GM19193 (cell line): Measurements from ENCODE around the gene ABL2.

Experiments
- POLR2A ChIP-seq: IDR thresholded peaks from 4 replicates; pipeline ENCODE4 v1.6.1; 2011; ENCODE audit not compliant: insufficient read depth, insufficient read length; ENCODE audit errors: extremely low read depth

The ABL2 gene

GRCh38 chr1:179217943-179218507 lies 11.5 kb downstream of the ABL2 start:
- TF ChIP-seq POLR2A: no peak

DNA sequence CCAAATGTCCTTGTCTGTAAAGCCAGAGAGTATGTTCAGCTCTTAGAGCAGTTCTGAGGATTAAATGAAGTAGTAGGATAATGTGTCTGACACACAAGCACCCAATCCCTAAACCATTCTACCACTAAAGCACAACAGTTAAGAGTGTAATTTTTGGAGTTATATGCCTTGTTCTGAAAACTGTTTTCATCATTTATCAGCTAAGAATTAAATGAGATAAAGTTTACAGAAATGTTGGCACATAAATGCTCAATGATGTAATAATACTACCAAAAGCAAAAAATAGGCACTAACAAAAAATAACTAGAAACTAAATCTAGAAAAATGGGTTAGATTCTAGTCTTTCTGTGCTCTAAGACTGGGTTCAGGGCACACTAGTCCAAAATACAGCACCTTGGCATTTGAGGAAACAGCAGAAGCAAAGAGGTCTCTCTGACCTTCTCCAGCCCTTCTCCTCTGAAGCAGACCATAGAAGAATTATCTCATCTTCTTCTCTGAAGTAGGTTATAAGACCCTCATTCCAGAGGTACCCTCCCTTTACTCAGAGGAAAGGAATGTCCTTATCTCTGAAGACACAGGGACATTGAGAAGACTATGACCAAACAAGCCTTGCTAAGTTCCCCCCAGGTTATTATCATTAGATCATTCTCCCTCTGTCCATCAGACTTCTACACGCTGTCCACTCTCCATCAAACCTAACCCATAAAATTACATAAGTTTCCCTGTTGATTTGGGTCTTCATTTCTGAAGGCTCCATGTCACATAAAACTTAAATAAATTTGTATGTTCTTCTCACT lies 20.6 kb downstream of the ABL2 start:
- TF ChIP-seq POLR2A: no peak

GRCh38 chr1:179206812-179207211 lies 22.7 kb downstream of the ABL2 start:
- TF ChIP-seq POLR2A: no peak

GRCh38 chr1:179205284-179205683 lies 24.2 kb downstream of the ABL2 start:
- TF ChIP-seq POLR2A: no peak

GRCh38 chr1:179202161-179202560 lies 27.3 kb downstream of the ABL2 start:
- no peak for TF ChIP-seq POLR2A

GRCh38 chr1:179200586-179200985 lies 28.9 kb downstream of the ABL2 start:
- TF ChIP-seq POLR2A: no peak

DNA sequence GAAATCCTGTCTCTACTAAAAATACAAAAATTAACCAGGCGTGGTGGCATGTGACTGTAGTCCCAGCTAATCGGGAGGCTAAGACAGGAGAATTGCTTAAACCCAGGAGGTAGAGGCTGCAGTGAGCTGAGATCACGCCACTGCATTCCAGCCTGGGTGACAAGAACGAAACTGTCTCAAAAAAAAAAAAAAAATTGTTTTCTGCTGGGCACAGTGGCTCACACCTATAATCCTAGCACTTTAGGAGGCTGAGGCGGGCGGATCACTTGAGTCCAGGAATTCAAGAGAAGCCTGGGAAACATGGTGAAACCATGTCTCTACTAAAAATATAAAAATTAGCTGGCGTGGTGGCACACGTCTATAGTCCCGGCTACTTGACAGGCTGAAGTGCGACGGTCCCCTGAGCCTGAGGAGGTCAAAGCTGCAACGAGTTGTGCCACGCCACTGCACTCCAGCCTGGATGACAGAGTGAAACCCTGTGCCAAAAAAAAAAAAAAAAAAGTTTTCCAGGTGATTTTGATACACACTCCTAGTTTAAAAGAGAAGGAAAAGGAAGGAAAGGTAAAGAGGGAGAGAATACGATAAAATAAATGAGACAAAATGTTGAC lies 31.7 kb downstream of the ABL2 start:
- TF ChIP-seq POLR2A: no peak

DNA sequence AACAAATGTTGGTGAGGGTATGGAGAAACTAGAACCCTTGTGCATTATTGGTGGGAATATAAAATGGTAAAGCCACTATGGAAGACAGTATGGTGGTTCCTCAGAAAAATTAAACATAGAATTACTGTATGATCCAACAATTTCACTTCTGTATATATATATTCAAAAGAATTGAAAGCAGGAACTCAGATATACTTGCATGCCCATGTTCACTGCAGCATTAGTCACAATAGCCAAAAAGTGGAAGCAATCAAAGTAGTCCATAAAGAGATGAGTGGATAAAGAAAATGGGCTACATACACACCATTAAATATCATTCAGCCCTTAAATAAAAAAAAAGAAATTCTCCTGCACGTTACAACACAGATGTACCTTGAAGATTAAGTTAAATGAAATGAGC lies 34.1 kb downstream of the ABL2 start:
- no peak for TF ChIP-seq POLR2A

DNA sequence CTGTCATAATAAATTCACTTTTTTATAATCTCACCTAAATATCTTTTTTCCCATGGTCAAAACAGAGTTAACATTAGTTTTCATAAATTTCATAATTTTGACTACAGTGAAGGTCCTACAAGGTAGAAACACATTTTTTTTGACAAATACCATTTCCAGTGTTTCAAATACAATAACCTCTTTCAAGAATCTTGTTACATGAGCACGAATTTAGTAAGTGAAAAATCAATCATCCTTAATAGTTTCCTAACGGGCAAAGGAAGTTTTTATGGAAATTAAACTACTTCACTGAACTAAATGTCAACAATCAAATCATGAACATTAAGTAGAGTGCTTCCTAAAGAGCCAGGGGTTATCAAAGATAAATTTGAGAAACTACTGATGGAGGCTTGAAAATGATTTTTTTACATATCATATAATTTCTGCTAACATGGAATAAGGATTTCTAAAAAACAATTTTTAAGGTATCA lies 35.4 kb downstream of the ABL2 start:
- TF ChIP-seq POLR2A: no peak

- TF ChIP-seq POLR2A: no peak
These were observed 38.6 kb downstream of the ABL2 start for GRCh38 chr1:179190861-179191260.

DNA sequence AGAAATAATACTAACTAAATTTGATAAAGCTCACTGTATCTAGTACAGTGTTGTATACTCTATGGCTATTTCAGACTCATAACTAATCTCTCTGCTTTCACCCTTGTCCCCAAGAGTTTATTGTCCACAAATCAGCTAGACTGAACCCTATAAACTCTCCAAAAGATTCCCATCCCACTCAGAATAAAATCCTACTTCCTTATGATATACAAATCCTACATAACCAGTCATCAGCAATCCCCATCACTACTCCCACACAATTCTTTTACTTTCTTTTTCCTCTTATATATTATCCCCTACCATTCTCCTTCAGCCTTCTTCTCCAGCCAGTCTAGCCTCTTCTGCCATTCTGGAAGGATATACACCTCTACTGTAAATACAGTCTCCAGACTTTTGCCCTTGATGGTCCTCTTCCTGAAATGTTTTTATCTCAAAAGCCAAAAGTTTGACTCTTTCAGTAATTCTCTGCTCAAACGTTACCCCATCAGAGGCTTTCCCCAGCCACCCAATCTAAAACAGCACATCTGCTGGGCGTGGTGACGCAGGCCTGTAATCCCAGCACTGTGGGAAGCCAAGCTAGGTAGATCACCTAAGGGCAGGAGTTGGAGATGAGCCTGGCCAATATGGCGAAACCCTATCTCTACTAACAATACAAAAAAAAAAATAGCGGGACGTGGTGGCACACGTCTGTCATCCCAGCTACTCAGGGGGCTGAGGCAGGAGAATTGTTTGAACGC lies 41.6 kb downstream of the ABL2 start:
- no peak for TF ChIP-seq POLR2A

DNA sequence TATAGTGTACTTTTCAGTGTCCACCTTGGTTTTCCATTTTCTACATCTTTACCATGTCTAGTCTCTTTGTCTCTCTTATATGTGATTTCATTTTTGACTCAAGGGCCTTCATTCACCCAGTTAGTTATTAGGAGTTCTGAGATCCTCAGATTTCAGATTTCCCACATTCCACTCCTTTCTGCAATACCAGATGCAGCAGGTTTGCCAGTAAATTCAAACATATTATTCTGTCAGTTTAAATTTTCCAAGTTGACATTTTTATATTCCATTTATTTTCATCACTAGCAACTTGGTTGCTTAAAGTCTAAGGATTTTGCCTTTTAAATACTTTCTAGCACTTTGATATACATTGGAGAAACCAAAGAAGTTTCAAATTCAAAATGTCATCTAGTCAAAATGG lies 42.4 kb downstream of the ABL2 start:
- no peak for TF ChIP-seq POLR2A

- no peak for TF ChIP-seq POLR2A
These were observed 45.1 kb downstream of the ABL2 start for GRCh38 chr1:179184403-179184802.

DNA sequence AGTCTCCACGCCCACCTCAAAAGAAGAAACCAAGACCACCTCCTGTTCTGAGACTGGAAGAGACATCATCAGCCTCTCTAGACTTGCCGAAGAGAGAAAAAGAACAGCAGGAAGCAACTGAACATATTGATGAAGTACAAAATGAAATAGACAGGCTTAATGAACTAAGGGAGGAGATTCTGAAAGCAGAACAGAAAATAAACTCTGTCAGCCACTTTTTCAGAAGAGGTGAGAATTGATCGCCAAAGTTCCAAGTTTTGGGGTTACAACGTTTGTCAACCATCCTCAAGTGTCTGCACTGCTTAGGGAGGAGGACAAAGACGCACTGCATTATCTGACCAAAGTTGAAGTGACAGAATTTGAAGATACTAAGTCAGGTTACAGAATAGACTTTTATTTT lies 45.6 kb downstream of the ABL2 start:
- no peak for TF ChIP-seq POLR2A

DNA sequence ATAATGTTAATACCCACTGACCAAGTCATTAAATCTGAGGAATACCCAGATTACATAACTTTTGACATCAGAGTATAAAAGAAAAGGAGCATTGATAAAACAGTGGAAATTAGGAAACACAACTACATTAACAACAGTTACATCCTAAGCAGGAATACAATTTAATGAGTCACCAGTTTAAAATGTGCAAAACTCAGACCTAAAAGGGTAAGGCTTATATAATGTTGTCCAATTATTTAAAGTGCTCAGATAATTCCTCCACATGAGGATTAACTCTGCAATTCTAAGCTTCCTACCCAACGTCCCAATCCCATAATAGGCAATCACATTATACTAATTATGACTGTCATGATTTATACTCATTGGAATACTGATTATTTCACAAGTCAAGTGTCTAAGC lies 50.5 kb downstream of the ABL2 start:
- TF ChIP-seq POLR2A: no peak
